Activated CD8-positive, alpha-beta T cell treated with anti-CD3 and anti-CD28 coated beads, Interleukin-2, amount 10 ng/mL, durations not matched to agents 7 days and 5 days (primary cell): ENCODE data around the gene ALK. TPM values are rescaled to one million over a fixed set of nuclear protein-coding genes. Genes with fewer than 3 reads are reported as not detected.

ENCODE experiments used
- ATAC-seq: fragments of 150-1000 bp; cut with Tn5 transposase; one replicate; pipeline ENCODE4 v1.10.0; 2021; ENCODE audit warnings: moderate library complexity
- CTCF ChIA-PET: fragments of 350-600 bp; sonication (Branson Sonifier 250); formaldehyde crosslinking; loops from one replicate; lab custom pipeline; 2021; ENCODE audit warnings: antibody characterized with exemption; lab: Charles Lee
- POLR2A ChIA-PET: fragments of 350-600 bp; sonication (Branson Sonifier 250); formaldehyde crosslinking; loops from one replicate; lab custom pipeline; 2021; ENCODE audit warnings: antibody characterized with exemption; lab: Charles Lee
- DNase-seq: peaks from one replicate; pipeline ENCODE4 v3.0.0-alpha.2; 2020
- H3K27ac Mint-ChIP-seq: one replicate; pipeline ENCODE4 v1.8.0; 2021; ENCODE audit warnings: mild to moderate bottlenecking, mixed read lengths
- H3K27me3 Mint-ChIP-seq: one replicate; pipeline ENCODE4 v1.8.0; 2021; ENCODE audit warnings: low read depth, mixed read lengths
- H3K36me3 Mint-ChIP-seq: one replicate; pipeline ENCODE4 v1.8.0; 2021; ENCODE audit warnings: low read depth, mixed read lengths
- H3K4me1 Mint-ChIP-seq: one replicate; pipeline ENCODE4 v1.8.0; 2021; ENCODE audit warnings: low read depth, mixed read lengths
- H3K4me3 Mint-ChIP-seq: one replicate; pipeline ENCODE4 v1.8.0; 2021; ENCODE audit warnings: mild to moderate bottlenecking, mixed read lengths
- H3K9me3 Mint-ChIP-seq: one replicate; pipeline ENCODE4 v1.8.0; 2022; ENCODE audit warnings: mixed read lengths; ENCODE audit not compliant: insufficient read depth
- total RNA-seq, 2 experiments: library from RNA; stranded (reverse); gene quantifications; one replicate each; pipeline ENCODE4 v1.2.3, GENCODE V29; 2021

ALK gene
- total RNA-seq, 2 experiments from 2014 or later, result not detected

DNA sequence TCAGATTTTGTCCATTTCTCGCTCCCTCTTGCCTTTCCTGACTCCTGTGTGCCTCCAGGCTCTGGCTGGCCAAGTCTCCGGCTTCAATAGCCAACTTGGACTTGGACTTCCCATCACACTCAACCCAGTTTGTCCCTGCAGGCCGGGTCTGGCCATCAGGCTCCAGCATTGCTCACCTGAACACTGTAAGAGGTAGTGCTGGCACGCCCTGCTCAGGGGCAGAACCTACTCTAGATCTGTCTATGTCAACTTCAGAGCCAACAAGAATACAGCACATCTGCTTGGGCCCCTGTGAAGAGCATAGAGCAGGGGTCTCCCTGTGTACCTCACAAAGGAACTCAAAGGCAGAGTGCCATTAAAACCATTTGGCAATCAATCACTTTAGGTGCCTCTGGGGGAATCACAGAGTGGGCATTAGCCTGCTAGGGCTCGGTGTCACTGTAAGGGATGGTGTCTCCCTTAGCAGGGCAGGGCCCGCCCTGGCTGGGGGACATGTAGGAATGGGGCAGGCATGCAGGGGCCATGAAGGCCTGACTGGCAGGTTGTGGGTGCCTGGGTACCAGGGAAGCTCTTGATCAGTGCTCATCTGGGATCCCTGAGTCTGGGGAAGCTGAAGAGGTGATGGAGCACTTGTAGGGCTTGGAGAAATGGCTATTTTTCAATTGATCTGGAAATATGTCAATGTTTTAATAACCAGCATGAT, 480.3 kb downstream of the ALK start:
- CTCF ChIA-PET, result no interaction called here
- no peak for ATAC-seq
- POLR2A ChIA-PET, result no interaction called here
- H3K36me3 Mint-ChIP-seq, result no peaks in the 10 kb centered on the region
- no peak overlapping the region for H3K27ac Mint-ChIP-seq
- no peaks in the 10 kb centered on the region for H3K9me3 Mint-ChIP-seq
- H3K4me3 Mint-ChIP-seq, result no peak overlapping the region
- no peaks in the 10 kb centered on the region for H3K4me1 Mint-ChIP-seq
- H3K27me3 Mint-ChIP-seq, result no peaks in the 10 kb centered on the region
- no peak for DNase-seq

GRCh38 chr2:29433920-29434319, 487.5 kb downstream of the ALK start:
- ATAC-seq (no peak), DNase-seq (no peak)
- H3K4me3 Mint-ChIP-seq, result no peak overlapping the region
- peaks cover 5% of the 10 kb centered on the region for H3K27me3 Mint-ChIP-seq
- no peaks in the 10 kb centered on the region for H3K9me3 Mint-ChIP-seq
- ChIA-PET POLR2A (no interaction called here), CTCF (no interaction called here)
- no peaks in the 10 kb centered on the region for H3K4me1 Mint-ChIP-seq
- H3K36me3 Mint-ChIP-seq, result no peaks in the 10 kb centered on the region
- H3K27ac Mint-ChIP-seq, result no peak overlapping the region

GRCh38 chr2:29433128-29433527, 488.3 kb downstream of the ALK start:
- CTCF ChIA-PET, result no interaction called here
- POLR2A ChIA-PET, result no interaction called here
- ATAC-seq, result no peak
- H3K4me1 Mint-ChIP-seq, result no peaks in the 10 kb centered on the region
- no peaks in the 10 kb centered on the region for H3K36me3 Mint-ChIP-seq
- no peaks in the 10 kb centered on the region for H3K9me3 Mint-ChIP-seq
- DNase-seq, result no peak
- H3K4me3 Mint-ChIP-seq, result no peak overlapping the region
- H3K27ac Mint-ChIP-seq, result no peak overlapping the region
- H3K27me3 Mint-ChIP-seq, result peaks cover 6% of the 10 kb centered on the region

DNA sequence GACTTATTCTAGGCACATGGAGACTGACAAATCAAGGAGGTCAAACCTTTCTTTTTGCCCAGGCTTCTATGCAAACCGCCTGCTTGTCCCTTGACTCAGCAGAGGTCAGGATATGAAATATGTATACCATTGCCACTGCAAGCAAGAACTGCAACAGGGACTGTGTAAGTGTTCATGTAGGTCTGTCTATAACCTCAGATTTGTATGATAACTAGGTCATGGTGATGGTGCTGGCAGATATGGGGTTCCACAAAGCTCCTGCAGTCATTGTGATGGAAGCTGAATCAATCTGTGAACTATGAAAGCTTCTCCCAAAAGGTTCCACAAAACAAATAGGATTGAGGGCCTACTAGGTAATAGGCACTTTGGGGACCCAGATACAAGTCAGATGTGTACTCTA, 489.9 kb downstream of the ALK start:
- Mint-ChIP-seq H3K4me3 (no peak overlapping the region), H3K27me3 (peaks cover 9% of the 10 kb centered on the region), H3K36me3 (no peaks in the 10 kb centered on the region), H3K4me1 (no peaks in the 10 kb centered on the region), H3K27ac (no peak overlapping the region), H3K9me3 (no peaks in the 10 kb centered on the region)
- ChIA-PET POLR2A (no interaction called here), CTCF (interaction anchor here (0.6 kb wide), 1 partner anchor 16 kb away, joined by 4 read pairs; no protein-coding TSS in a partner anchor)
- ATAC-seq, result no peak
- no peak for DNase-seq

GRCh38 chr2:29430382-29431112, 490.8 kb downstream of the ALK start:
- ATAC-seq (no peak), DNase-seq (no peak)
- Mint-ChIP-seq H3K4me1 (no peaks in the 10 kb centered on the region), H3K4me3 (no peak overlapping the region), H3K36me3 (no peaks in the 10 kb centered on the region), H3K27me3 (peaks cover 9% of the 10 kb centered on the region), H3K9me3 (no peaks in the 10 kb centered on the region), H3K27ac (no peak overlapping the region)
- POLR2A ChIA-PET, result no interaction called here
- CTCF ChIA-PET, result no interaction called here

GRCh38 chr2:29426354-29426753, 495.0 kb downstream of the ALK start:
- Mint-ChIP-seq H3K9me3 (no peaks in the 10 kb centered on the region), H3K4me1 (no peaks in the 10 kb centered on the region), H3K4me3 (no peak overlapping the region), H3K27me3 (peaks cover 17% of the 10 kb centered on the region), H3K27ac (no peak overlapping the region), H3K36me3 (no peaks in the 10 kb centered on the region)
- DNase-seq (no peak), ATAC-seq (no peak)
- ChIA-PET POLR2A (no interaction called here), CTCF (no interaction called here)

DNA sequence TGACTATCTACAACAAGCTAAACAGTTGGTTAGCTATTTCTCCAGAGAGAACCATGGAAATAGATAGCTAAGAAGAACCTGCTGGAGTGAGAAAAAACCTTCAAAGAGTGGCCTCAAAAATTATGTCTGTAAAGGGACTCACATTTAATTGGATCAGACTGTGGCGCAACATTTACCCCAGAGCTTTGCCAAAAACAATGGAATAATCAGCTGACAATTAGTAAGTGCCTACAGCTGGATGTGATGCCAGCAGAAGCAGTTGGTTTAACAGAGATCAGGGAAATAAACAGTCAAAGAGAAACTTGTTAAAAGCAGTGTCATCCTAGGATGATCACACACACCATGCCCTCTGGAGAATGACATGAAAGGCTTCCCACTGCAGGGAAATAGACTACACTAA, 495.5 kb downstream of the ALK start:
- Mint-ChIP-seq H3K4me3 (no peak overlapping the region), H3K36me3 (no peaks in the 10 kb centered on the region), H3K4me1 (no peaks in the 10 kb centered on the region), H3K9me3 (no peaks in the 10 kb centered on the region), H3K27ac (no peak overlapping the region), H3K27me3 (peaks cover 16% of the 10 kb centered on the region)
- DNase-seq (no peak), ATAC-seq (no peak)
- POLR2A ChIA-PET, result no interaction called here
- CTCF ChIA-PET, result no interaction called here

GRCh38 chr2:29423061-29423666, 498.2 kb downstream of the ALK start:
- peaks cover 14% of the 10 kb centered on the region for H3K27me3 Mint-ChIP-seq
- POLR2A ChIA-PET, result interaction anchor here (0.6 kb wide), 1 partner anchor 7 kb away, joined by 3 read pairs; no protein-coding TSS in a partner anchor
- CTCF ChIA-PET, result no interaction called here
- H3K27ac Mint-ChIP-seq, result no peak overlapping the region
- H3K4me3 Mint-ChIP-seq, result no peak overlapping the region
- H3K9me3 Mint-ChIP-seq, result no peaks in the 10 kb centered on the region
- no peaks in the 10 kb centered on the region for H3K4me1 Mint-ChIP-seq
- no peaks in the 10 kb centered on the region for H3K36me3 Mint-ChIP-seq
- ATAC-seq (no peak), DNase-seq (no peak)

DNA sequence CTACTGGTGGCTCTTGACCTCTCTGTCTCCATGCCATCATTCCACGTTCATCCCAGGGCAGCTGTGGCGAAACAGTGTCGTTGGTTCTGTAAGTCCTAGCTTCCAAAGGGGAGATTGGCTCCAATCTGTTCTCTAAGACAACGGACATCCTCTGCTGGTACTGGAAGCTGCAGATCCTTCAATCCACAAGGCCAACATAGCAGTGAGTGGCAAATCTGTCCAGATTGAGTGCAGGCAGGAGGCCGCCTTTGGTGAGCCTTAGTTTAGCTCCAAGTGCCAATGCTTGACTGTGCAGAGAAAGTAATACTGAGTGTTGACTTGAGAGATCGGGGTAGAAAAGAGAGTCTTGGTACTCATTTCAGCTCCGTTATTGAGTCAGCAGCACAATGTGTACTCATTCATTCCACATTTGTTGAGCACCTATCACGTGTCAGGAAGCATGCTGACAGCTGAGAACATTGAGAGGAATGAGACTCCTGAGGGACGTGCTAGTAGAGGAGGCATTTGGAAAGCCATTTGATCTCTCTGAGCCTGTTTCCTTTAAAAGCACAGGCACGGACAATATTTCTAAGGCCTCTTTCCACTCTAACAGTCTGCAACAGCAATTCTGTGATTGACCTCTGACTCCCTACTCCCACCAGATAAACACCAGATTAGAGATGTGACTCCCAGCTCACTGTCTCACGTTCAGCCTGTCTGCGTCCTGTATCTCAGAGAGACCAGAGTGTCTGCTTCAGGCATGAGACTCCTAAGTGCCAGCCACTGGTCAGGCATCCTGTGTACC, 500.2 kb downstream of the ALK start:
- DNase-seq (no peak), ATAC-seq (no peak)
- Mint-ChIP-seq H3K4me1 (no peaks in the 10 kb centered on the region), H3K27ac (no peak overlapping the region), H3K27me3 (peaks cover 10% of the 10 kb centered on the region), H3K36me3 (no peaks in the 10 kb centered on the region), H3K4me3 (no peak overlapping the region), H3K9me3 (no peaks in the 10 kb centered on the region)
- POLR2A ChIA-PET, result no interaction called here
- CTCF ChIA-PET, result no interaction called here

DNA sequence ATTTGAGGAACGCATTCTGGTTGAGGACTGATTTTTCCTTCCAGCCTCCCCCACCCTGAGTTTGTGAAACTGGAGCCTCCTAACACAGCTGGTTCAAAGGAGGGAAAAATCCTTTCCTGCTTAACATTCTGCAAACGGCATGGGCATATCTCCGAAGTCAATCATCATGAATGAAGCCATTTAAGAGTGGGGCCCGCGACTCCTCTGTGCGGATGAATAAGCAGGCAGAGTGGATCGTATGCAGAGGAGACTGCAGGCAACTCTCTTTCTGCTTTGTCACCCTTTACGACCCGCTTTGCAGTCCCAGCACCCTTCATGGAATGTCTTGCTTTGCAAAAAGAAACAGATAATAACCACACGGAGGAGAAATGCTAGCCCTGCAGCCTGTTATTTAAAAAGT, 500.9 kb downstream of the ALK start:
- ChIA-PET POLR2A (no interaction called here), CTCF (interaction anchor here (0.6 kb wide), 1 partner anchor 44 kb away, joined by 3 read pairs; no protein-coding TSS in a partner anchor)
- H3K4me1 Mint-ChIP-seq, result no peaks in the 10 kb centered on the region
- peaks cover 10% of the 10 kb centered on the region for H3K27me3 Mint-ChIP-seq
- no peak overlapping the region for H3K27ac Mint-ChIP-seq
- DNase-seq (no peak), ATAC-seq (no peak)
- H3K9me3 Mint-ChIP-seq, result no peaks in the 10 kb centered on the region
- no peak overlapping the region for H3K4me3 Mint-ChIP-seq
- no peaks in the 10 kb centered on the region for H3K36me3 Mint-ChIP-seq

DNA sequence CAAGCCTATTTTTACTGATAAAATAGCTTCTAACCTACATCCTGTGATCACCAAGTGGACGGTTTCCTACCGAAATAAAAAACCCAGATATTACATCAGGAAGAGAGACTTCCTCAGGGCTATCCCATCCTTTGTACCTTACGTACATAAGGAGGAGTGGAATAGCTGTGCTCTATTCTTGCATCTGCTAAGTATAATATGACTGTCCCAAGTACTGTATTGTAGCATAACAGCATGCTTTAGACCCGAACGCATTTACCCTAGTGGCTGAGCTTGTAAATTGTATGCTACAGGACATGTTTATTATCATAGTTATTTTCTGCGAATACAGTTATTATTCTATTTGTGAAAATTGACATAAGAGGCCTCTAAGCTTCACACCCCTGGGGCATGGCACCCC, 503.8 kb downstream of the ALK start:
- no peaks in the 10 kb centered on the region for H3K9me3 Mint-ChIP-seq
- DNase-seq, result no peak
- ChIA-PET CTCF (no interaction called here), POLR2A (no interaction called here)
- H3K36me3 Mint-ChIP-seq, result no peaks in the 10 kb centered on the region
- H3K4me1 Mint-ChIP-seq, result no peaks in the 10 kb centered on the region
- no peak overlapping the region for H3K27ac Mint-ChIP-seq
- H3K4me3 Mint-ChIP-seq, result no peak overlapping the region
- ATAC-seq, result no peak
- peaks cover 2% of the 10 kb centered on the region for H3K27me3 Mint-ChIP-seq
